ENCODE results near the gene KSR2. TPM values are rescaled to one million over a fixed set of nuclear protein-coding genes. Genes with fewer than 3 reads are reported as not detected.
"Not testable (repeated sequence)": the region's sequence is repeated elsewhere in the genome, so short reads cannot be mapped to it uniquely, and the experiment has no call there.

The KSR2 gene
- total and polyA plus RNA-seq, 2 of the 4 experiments (the other 2 are of a cell fraction): not detected

GRCh38 chr12:117800711-117801110 lies 168.1 kb downstream of the KSR2 start:
- H3K14ac ChIP-seq (replicated peaks; ENCODE audit: low read depth, low read length); BruUV-seq (replicated peaks); H3K9me1 ChIP-seq (ENCODE audit: insufficient read depth, low read length); H2BK20ac ChIP-seq (ENCODE audit: low read depth, low read length); CTCF ChIA-PET; dilution Hi-C loops (cut with HindIII; ENCODE audit: low sequenced_read_pairs, unreplicated experiment); H4K20me1 ChIP-seq (ENCODE audit: insufficient read depth, low read length); H2AFZ ChIP-seq (replicated peaks; ENCODE audit: low read length, poor library complexity); H2BK15ac ChIP-seq (ENCODE audit: low read depth, low read length); H2AK5ac ChIP-seq (ENCODE audit: low read depth, low read length); H2BK120ac ChIP-seq (ENCODE audit: low read depth, low read length); H3K23ac ChIP-seq (ENCODE audit: low read depth, low read length); H3K27me3 ChIP-seq (ENCODE audit: control insufficient read depth, insufficient read depth, low read length); ATAC-seq (ENCODE audit: low read depth); in situ Hi-C loops (cut with MboI; ENCODE audit: low sequenced_read_pairs); H3K79me1 ChIP-seq (ENCODE audit: low read depth in 1 of 2, low read length in 2 of 2); H3K56ac ChIP-seq (ENCODE audit: extremely low read depth, insufficient read depth, low read length); H3K4ac ChIP-seq (ENCODE audit: low read depth, low read length); H4K8ac ChIP-seq (ENCODE audit: low read depth in 2 of 2, low read length in 2 of 2); H3K4me2 ChIP-seq (ENCODE audit: low read depth, low read length); H2AK9ac ChIP-seq (replicated peaks; ENCODE audit: low read depth, low read length, poor library complexity); POLR2A ChIA-PET (ENCODE audit: unreplicated experiment); H2BK5ac ChIP-seq (ENCODE audit: low read depth, low read length, poor library complexity, severe bottlenecking); DNase-seq; intact Hi-C loops (cut with micrococcal nuclease); H3K4me3 ChIP-seq (ENCODE audit: insufficient read depth, low read depth, low read length); H3K27ac ChIP-seq (ENCODE audit: insufficient read depth, low read length); H3K18ac ChIP-seq (ENCODE audit: low read depth, low read length); H3K4me1 ChIP-seq (ENCODE audit: control insufficient read depth, insufficient read depth, low read length); H4K91ac ChIP-seq (ENCODE audit: insufficient read depth, low read depth, low read length); H4K5ac ChIP-seq (ENCODE audit: low read depth, low read length); H3K9ac ChIP-seq (ENCODE audit: low read depth, low read length); H3K36me3 ChIP-seq (ENCODE audit: control insufficient read depth, insufficient read depth, low read length): not testable (repeated sequence)
- peaks cover 25% of the 10 kb centered on the region for H3K9me3 ChIP-seq (ENCODE audit: control insufficient read depth, insufficient read depth, low read length)
- no CpG with 5 or more reads among the region's 6 CpGs for WGBS, 2 experiments (ENCODE audit: extremely low coverage in 2 of 2, insufficient read length in 1 of 2)

All from IMR-90 (cell line).